Activated naive CD4-positive, alpha-beta T cell treated with anti-CD3 and anti-CD28 coated beads, Interleukin-2, amount 50 U/mL, for 24 hours (primary cell): ENCODE data around the gene CATSPERZ.
A peak's percentile ranks its signal among the peaks of the same experiment; 100 is the strongest.

ENCODE experiments used
- H3K27ac Mint-ChIP-seq: one replicate; pipeline ENCODE4 v1.8.0; 2021; ENCODE audit warnings: mild to moderate bottlenecking, mixed read lengths
- H3K27me3 Mint-ChIP-seq: one replicate; pipeline ENCODE4 v1.8.0; 2021; ENCODE audit warnings: mixed read lengths
- H3K36me3 Mint-ChIP-seq: one replicate; pipeline ENCODE4 v1.8.0; 2021; ENCODE audit warnings: mixed read lengths
- H3K4me1 Mint-ChIP-seq: one replicate; pipeline ENCODE4 v1.8.0; 2021; ENCODE audit warnings: mixed read lengths
- H3K4me3 Mint-ChIP-seq: one replicate; pipeline ENCODE4 v1.8.0; 2021; ENCODE audit warnings: mild to moderate bottlenecking, mixed read lengths
- H3K9me3 Mint-ChIP-seq: one replicate; pipeline ENCODE4 v1.8.0; 2021; ENCODE audit warnings: mixed read lengths

Gene CATSPERZ

GRCh38 chr11:64299847-64300648, at the start of gene CATSPERZ:
CATSPERZ (plus strand) TSS chr11:64300358; CDS start chr11:64300411, 53 bp downstream.
- Mint-ChIP-seq H3K27ac (no peak within 1 kb of the TSS), H3K9me3 (no peaks in the 10 kb centered on the region), H3K4me3 (peak within 1 kb of the TSS; percentile 74), H3K36me3 (no peaks in the 10 kb centered on the region), H3K4me1 (peaks cover 24% of the 10 kb centered on the region), H3K27me3 (peaks cover 31% of the 10 kb centered on the region)

- Mint-ChIP-seq H3K4me1 (peaks cover 7% of the 10 kb centered on the region), H3K36me3 (no peaks in the 10 kb centered on the region), H3K9me3 (no peaks in the 10 kb centered on the region), H3K4me3 (peak overlapping the region; percentile 84), H3K27me3 (no peaks in the 10 kb centered on the region), H3K27ac (no peak overlapping the region)
These were observed 49.6 kb upstream of the CATSPERZ start for GRCh38 chr11:64250415-64251015.

- H3K4me3 Mint-ChIP-seq: peak within 1 kb of the TSS; percentile 85
- H3K27me3 Mint-ChIP-seq: no peaks in the 10 kb centered on the region
- H3K27ac Mint-ChIP-seq: no peak within 1 kb of the TSS
- H3K4me1 Mint-ChIP-seq: peaks cover 7% of the 10 kb centered on the region
- H3K9me3 Mint-ChIP-seq: no peaks in the 10 kb centered on the region
- H3K36me3 Mint-ChIP-seq: no peaks in the 10 kb centered on the region
These were observed 49.0 kb upstream of the CATSPERZ start, which contains the start of gene PLCB3 for GRCh38 chr11:64251016-64251752. PLCB3 (plus strand) TSS chr11:64251530; CDS start chr11:64251650, 120 bp downstream.

GRCh38 chr11:64251753-64252002, 48.5 kb upstream of the CATSPERZ start:
- H3K9me3 Mint-ChIP-seq: no peaks in the 10 kb centered on the region
- H3K4me3 Mint-ChIP-seq: peak overlapping the region; percentile 85
- H3K36me3 Mint-ChIP-seq: no peaks in the 10 kb centered on the region
- H3K4me1 Mint-ChIP-seq: peaks cover 7% of the 10 kb centered on the region
- H3K27me3 Mint-ChIP-seq: no peaks in the 10 kb centered on the region
- H3K27ac Mint-ChIP-seq: no peak overlapping the region

GRCh38 chr11:64252003-64252872, 47.9 kb upstream of the CATSPERZ start:
- H3K27ac Mint-ChIP-seq: no peak overlapping the region

GRCh38 chr11:64253043-64253442, 47.1 kb upstream of the CATSPERZ start:
- Mint-ChIP-seq H3K36me3 (no peaks in the 10 kb centered on the region), H3K27me3 (no peaks in the 10 kb centered on the region), H3K27ac (no peak overlapping the region), H3K4me3 (no peak overlapping the region), H3K9me3 (no peaks in the 10 kb centered on the region), H3K4me1 (peaks cover 7% of the 10 kb centered on the region)

More at GRCh38 chr11:64252003-64252872, 47.9 kb upstream of the CATSPERZ start:
- Mint-ChIP-seq H3K4me1 (peaks cover 7% of the 10 kb centered on the region), H3K9me3 (no peaks in the 10 kb centered on the region), H3K4me3 (peak overlapping the region; percentile 85), H3K27me3 (no peaks in the 10 kb centered on the region), H3K36me3 (no peaks in the 10 kb centered on the region)

GRCh38 chr11:64253481-64253880, 46.7 kb upstream of the CATSPERZ start:
- H3K36me3 Mint-ChIP-seq: no peaks in the 10 kb centered on the region
- peaks cover 7% of the 10 kb centered on the region for H3K4me1 Mint-ChIP-seq
- H3K4me3 Mint-ChIP-seq: no peak overlapping the region
- no peak overlapping the region for H3K27ac Mint-ChIP-seq
- H3K27me3 Mint-ChIP-seq: no peaks in the 10 kb centered on the region
- H3K9me3 Mint-ChIP-seq: no peaks in the 10 kb centered on the region

- no peaks in the 10 kb centered on the region for H3K27me3 Mint-ChIP-seq
These were observed 45.8 kb upstream of the CATSPERZ start for GRCh38 chr11:64254326-64254725.

GRCh38 chr11:64255135-64256128, 44.7 kb upstream of the CATSPERZ start:
- Mint-ChIP-seq H3K27me3 (no peaks in the 10 kb centered on the region), H3K27ac (no peak overlapping the region), H3K4me3 (no peak overlapping the region), H3K9me3 (no peaks in the 10 kb centered on the region), H3K36me3 (no peaks in the 10 kb centered on the region), H3K4me1 (peaks cover 10% of the 10 kb centered on the region)

More at GRCh38 chr11:64254326-64254725, 45.8 kb upstream of the CATSPERZ start:
- H3K27ac Mint-ChIP-seq: no peak overlapping the region
- no peaks in the 10 kb centered on the region for H3K36me3 Mint-ChIP-seq
- no peak overlapping the region for H3K4me3 Mint-ChIP-seq
- H3K9me3 Mint-ChIP-seq: no peaks in the 10 kb centered on the region
- H3K4me1 Mint-ChIP-seq: peaks cover 7% of the 10 kb centered on the region

- Mint-ChIP-seq H3K9me3 (no peaks in the 10 kb centered on the region), H3K27me3 (no peaks in the 10 kb centered on the region), H3K36me3 (no peaks in the 10 kb centered on the region), H3K4me1 (peaks cover 10% of the 10 kb centered on the region), H3K27ac (no peak overlapping the region), H3K4me3 (no peak overlapping the region)
These were observed 43.9 kb upstream of the CATSPERZ start for GRCh38 chr11:64256300-64256699.

GRCh38 chr11:64258356-64258755, 41.8 kb upstream of the CATSPERZ start:
- Mint-ChIP-seq H3K4me1 (peaks cover 3% of the 10 kb centered on the region), H3K4me3 (no peak overlapping the region), H3K36me3 (no peaks in the 10 kb centered on the region), H3K27me3 (no peaks in the 10 kb centered on the region), H3K9me3 (no peaks in the 10 kb centered on the region), H3K27ac (no peak overlapping the region)

- H3K9me3 Mint-ChIP-seq: no peaks in the 10 kb centered on the region
- no peaks in the 10 kb centered on the region for H3K27me3 Mint-ChIP-seq
- H3K4me1 Mint-ChIP-seq: peaks cover 3% of the 10 kb centered on the region
- H3K27ac Mint-ChIP-seq: no peak overlapping the region
- no peak overlapping the region for H3K4me3 Mint-ChIP-seq
- H3K36me3 Mint-ChIP-seq: no peaks in the 10 kb centered on the region
These were observed 41.1 kb upstream of the CATSPERZ start for GRCh38 chr11:64258946-64259532.

GRCh38 chr11:64259533-64260067, 40.6 kb upstream of the CATSPERZ start:
- H3K27ac Mint-ChIP-seq: no peak overlapping the region
- peaks cover 3% of the 10 kb centered on the region for H3K4me1 Mint-ChIP-seq
- H3K36me3 Mint-ChIP-seq: no peaks in the 10 kb centered on the region
- H3K27me3 Mint-ChIP-seq: no peaks in the 10 kb centered on the region
- H3K9me3 Mint-ChIP-seq: no peaks in the 10 kb centered on the region
- no peak overlapping the region for H3K4me3 Mint-ChIP-seq
